HG03064 (cell line): ENCODE data around the gene PRR13.
"Not testable (repeated sequence)": the region's sequence is repeated elsewhere in the genome, so short reads cannot be mapped to it uniquely, and the experiment has no call there.

Source experiments
- ATAC-seq: cut with Tn5 transposase; IDR thresholded peaks from one replicate; pipeline ENCODE4 v1.9.1; 2021; ENCODE audit warnings: low read depth; ENCODE audit not compliant: unreplicated experiment

PRR13 gene

DNA sequence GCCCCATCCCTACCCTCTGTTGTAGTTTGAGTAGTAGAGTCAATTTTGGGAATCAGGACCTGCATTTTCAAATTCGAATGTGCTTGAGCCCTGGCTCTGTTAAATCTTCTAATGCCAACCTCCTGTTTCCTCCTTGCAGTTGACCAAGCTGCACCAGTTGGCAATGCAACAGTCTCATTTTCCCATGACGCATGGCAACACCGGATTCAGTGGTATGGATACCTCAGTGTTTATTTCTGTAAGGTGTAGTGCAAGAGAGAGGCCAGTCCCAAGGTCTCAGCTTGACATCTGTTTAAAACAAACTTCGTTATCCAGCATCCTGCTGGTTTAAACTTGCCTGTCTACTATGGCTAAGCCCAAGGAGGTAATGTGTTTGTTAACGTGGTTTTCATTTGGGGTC is 25.5 kb downstream of the PRR13 start:
- no peak for ATAC-seq

DNA sequence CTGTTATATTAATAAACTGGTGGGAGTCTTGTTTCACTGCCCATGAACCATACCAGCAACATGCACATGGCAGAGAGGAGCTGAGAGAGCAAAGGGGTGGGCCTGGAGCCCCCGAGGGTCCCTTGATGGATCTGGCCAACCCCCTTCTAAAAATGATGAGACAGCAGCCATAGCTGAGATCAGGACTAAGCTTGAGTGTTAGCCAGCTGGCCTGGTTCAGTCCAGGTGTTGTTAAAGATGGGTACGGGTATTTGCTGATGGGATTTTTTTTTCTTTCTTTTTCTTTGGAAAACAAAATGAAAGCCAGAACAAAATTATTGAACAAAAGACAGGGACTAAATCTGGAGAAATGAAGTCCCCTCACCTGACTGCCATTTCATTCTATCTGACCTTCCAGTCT is 26.3 kb downstream of the PRR13 start:
- ATAC-seq = no peak

DNA sequence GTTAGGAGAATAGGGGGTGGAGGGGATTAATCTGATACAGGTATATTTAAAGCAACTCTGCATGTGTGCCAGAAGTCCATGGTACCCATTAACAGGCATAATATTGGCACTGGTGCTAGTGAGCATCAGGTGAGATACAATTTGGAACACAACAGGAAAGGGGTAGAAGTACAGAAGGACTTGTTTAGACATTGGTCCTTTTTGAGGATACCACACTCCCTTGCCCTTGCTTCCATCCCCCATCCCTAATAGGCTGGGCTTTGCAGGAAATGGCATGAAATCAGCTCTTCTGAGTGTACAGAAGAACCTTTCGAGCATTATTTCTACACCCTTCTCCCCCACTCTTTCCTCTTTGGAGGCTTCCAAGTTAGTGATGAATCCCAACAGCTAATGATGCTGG is 26.7 kb downstream of the PRR13 start:
- no peak for ATAC-seq

DNA sequence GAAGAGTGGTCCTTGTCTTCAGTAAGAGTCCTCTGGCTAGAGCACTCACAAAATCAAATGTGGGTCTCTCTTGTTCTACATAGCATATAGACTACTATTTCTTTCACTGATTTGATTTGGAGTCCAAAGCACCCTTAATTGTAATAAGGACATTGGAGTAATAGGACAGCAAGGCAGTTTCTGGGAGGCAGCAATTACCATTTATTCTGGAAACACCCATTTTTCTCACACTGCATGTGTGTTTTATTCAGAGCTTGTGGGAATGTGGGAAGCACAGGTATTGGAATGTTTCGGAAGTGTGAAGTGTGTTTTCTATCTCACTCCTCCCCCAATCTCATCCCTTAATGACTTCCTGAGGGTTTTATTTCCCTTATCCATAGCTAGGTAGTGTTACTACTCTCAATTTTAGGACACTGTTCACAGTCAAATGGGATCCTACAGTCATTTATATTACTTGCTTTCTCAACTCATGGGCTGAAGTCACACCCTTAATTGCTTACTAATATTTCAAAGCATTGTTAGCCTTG is 30.6 kb downstream of the PRR13 start:
- no peak for ATAC-seq

DNA sequence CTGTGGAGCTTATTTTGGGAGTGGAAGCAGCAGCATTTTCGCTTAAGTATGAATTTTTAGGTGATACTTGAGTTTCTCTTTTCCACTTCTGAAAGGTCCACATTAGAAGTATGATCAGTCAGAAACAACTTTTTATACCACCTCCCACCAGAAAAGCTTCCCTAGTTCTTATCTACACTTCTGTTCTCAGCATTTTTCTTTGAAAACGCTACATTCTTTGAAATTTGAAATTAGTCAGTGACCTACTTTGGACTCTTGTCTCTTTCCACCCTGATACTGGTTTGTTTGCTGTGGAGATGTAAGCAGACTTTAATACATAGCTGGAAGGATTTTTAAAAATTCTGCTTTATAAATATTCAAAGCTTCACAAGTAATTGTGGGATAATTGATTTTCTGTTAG is 32.5 kb downstream of the PRR13 start:
- no peak for ATAC-seq

DNA sequence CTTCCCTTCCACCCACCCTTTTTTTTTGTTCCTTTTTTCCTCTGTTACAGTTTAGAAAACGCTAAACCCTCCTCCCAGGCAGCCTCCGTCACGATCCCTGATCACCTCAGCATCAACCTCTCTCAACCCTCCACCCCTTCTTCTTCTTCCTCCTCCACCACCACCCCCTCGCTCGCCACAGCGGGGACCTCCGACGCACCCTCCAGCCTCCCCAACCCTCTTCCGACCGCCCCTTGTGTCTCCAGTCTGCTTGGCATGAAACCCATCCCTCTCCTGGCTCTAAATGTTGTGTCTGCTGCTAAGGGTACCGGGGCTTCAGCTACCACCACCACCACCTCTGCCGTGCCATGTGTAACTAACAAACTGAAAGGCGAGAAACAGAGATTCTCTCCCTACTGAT is 33.3 kb downstream of the PRR13 start:
- ATAC-seq = no peak

DNA sequence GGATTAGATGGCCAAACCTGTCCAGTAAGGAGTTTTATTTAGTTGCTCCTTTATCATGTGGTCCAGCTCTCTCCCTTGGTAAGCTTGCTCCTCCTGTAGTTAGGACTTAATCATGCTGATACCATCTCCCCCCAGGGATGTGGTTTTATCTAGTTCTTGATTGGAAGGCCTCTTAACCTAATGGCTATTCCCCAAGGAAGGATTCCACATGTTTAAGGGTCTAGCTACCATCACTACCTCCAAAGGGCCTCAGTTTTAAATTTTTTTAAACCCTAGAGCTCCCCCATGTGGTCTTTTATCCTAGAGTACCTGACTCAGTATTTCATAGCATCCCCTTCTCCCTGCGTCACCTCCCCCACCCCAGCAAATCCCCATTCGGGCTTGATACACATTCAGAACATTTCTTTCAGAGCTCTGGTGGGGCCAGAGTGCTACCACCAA is 35.3 kb downstream of the PRR13 start:
- ATAC-seq = no peak

DNA sequence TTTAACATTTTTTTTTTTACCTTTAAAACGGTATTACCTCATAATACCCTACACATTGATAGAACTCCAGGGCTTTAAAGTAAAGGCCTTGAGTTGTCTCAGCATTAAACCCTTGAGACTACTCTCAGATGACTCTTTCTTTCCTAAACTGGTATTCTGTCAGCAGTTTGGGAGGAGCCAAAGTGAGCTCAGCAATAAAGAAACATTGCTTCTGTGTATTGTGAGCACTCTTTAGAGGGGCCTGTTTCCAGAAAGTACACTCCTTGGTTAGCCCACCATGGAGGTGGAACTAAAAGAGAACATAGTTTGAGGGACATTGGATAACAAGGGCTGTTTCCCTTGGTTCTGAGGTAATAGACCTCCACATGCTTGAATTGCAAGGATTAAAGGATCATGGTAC is 37.3 kb downstream of the PRR13 start:
- no peak for ATAC-seq

DNA sequence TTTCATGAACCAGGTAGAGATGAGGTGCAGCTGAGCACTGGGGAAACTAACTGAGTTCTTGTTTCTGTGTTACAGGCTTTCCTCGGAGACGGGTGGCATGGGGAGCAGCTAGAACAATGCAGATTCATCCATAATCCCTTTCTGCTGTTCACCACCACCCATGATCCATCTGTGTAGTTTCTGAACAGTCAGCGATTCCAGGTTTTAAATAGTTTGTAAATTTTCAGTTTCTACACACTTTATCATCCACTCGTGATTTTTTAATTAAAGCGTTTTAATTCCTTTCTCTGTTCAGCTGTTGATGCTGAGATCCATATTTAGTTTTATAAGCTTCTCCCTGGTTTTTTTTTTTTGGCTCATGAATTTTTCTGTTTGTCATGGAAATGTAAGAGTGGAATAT is 37.8 kb downstream of the PRR13 start:
- no peak for ATAC-seq

DNA sequence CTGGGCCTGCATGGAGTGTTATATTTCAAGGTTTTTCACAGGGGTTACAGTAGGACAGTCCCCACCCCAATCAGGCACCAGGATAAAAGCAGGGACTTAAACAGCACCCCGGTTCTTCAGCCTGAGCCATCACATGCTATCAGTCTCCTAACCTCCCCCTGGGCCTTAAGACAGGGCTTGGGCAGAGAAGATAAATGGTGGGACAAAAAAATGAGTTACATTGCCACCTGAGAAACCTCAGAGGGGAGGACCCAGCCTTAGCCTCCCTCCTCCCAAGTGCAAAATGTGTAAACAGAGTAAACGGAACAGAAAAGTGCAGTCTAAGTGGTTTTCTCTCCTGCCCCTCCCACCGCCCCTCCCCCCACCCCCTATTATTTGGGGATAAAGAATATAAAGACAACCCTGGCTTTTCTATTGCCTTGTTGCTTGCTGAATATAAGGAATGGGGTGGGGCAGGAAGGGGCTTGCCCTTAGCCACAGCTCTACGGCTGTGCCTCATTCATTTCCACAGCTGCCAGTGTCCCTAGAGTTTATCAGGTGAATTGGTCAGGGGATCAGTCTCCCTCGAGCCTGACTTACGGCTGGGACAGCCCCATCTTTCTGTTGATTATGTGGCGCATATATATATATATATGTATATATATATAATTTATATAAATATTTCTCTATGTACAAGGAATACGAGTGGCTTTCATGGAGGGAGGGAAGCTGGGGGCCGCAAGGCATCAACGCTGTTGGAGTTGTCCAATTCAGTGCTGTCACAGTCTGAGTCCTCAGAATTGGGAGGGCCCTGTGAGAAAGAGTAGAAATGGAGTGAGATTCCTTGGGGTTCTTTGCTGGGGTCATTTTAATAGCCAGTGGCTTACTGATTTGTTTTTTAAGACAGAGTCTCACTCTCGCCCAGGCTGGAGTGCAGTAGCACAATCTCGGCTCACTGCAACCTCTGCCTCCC is 39.2 kb downstream of the PRR13 start:
- no peak for ATAC-seq

DNA sequence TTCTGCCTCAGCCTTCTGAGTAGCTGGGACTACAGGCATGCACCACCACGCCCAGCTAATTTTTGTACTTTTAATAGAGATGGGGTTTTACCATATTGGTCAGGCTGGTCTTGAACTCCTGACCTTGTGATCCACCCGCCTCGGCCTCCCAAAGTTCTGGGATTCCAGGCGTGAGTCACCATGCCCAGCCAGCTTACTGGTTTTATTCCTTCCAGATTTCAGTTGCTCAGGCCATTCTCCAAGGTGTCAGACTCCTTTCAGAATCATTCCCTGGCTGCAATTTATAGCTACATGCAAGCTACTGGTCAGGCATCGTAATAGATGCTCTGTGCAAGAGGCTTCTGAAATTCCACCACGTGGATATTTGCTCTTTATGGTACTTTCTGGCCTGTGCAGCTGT is 39.9 kb downstream of the PRR13 start:
- ATAC-seq = not testable (repeated sequence)

DNA sequence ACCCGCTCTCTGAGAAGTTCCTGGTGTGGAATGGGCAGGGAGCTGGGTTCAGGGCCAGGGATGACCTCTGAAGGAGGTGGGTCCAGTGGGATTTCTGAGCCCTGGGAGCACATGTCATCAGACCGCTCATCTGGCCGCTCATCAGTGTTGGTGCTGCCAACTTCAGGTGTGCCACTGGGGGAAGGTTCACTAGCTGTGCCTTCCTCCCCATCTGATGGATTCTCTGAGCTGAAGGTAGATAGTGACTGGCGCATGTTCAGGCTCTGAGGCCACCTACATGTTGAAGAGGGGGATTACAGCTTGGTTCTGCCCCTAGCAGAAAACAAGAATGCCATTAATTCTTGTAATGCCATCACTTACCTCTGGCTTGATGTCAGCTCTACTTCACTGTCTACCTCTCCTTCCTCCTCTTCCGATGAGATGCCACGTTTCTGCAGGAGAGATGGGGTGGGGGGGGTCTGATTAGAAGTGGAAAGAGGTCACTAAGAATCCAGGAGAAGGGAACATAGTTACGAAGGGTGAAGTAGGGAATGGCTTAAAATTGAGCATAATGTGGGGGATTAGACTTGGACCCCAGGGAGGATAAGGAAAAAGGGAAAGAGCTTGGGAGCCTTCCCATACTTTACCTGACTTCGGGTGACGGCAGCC is 40.5 kb downstream of the PRR13 start:
- no peak for ATAC-seq

DNA sequence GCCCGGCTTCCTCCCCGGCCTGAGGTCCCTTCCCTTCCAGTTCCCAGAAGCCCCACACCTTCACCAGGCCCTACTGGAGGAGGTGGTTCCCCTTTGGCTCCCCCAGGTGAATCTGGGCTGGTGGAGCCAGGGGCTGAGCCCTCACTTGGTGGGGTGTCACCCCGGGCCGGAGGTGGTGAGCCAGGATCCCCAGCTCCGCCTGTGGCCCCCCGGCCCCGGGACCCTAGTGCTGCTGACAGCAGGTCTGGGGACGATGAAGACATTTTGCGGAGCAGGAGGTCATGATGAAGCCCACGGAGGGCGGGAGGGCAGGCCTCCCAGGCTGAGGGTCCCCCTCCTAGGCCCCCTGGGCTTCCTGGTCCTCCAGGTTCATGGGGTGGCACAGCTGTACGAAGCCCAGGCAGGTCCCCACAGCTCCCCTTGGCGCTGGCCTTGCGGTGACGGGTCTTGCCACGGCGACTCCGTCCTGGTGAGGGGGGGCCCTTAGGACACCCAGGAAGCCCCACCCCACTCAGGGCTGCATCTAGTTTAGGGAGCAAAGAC is 41.2 kb downstream of the PRR13 start:
- no peak for ATAC-seq

DNA sequence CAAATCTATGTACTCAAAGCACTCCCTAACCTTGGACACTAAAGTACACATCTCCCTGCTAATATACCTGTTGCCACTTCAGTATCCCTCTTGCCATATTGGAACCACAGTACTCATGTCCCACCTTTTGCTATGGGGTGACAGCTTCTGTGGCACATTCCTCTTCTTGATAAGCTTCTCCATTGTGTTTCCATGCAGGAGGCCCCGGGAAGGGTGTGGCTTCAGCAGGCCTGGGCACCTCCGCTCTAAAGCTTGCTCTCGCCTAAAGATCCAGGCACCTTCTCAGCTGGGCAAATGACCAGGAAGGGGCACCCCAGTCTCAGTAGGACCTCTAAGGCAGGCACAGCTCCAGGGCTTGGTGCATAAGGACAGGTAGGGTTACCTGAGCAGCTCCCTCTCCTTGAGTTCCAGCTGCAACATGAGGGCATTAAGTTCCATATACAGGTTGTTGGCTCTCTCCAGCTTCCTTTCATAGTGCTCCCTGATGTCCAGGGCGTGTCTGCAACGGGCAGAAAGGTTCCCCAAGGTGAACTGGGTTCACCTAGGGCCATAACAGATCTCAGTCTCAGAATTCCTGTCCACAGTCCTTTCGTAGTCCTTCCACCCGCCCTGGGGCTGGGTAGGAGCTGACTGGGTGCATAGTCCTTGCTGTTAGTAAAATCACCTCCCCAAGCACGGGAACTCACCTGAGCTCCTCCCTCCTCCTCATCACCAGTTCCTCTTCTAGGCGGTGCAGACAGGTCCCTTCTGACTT is 41.9 kb downstream of the PRR13 start:
- ATAC-seq = no peak

DNA sequence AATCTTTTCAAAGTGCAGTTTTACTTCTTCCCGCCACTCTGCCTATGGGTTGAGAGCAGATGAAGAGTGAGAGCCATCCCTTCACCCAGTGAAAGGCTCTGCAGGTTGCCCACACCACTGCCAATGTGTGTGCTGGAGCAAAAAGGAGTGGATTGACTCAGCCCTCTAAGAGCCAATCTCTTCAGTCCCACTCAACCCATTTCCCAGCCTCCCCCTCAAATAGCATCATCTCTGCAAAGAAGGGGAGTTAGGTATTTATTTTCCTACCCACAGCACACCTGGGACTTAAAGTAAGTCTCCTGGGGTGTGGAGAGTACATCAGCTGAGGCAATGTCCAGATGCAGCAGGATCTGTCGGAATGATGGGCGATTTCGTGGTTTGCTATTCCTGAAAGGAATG is 42.4 kb downstream of the PRR13 start:
- ATAC-seq = no peak

DNA sequence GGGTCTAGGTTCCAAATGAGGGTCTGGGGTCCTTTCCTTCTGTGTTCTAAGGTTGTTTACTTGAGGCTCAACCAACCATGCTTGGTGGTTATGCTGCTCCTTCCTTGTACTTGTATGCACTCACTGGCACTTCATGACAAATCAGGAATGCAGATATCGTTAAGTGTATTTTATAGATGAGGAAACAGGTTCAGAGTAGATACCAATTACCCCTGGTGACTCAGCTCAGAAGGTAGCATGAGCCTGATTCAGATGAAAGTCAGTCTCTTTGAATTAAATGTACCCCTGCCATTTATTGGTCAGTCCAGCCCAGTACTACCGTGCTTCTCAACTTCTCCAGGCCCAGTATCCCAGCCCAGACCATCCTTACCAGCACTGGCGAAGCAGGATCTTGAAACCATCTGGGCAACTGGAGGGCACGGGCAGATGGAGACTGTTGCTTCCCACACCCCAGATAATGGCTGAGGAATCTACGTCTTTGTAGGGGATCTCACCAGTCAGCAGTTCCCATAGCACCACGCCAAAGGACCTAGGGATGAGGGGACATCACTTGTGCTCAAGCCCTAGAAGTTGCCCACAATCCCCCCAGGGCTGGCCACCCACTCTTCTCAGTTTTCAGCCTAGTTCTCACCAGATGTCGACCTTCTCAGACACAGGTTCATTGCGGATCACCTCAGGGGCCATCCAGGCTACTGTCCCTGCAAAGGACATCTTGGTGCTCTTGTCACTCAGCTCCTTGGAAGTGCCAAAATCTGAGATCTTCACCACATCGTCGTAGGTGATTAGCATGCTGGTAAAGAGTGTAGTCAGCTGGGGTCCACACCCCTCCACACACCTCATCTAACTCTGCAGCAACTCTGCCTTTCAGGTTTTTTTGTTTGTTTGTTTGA is 43.4 kb downstream of the PRR13 start:
- no peak for ATAC-seq

DNA sequence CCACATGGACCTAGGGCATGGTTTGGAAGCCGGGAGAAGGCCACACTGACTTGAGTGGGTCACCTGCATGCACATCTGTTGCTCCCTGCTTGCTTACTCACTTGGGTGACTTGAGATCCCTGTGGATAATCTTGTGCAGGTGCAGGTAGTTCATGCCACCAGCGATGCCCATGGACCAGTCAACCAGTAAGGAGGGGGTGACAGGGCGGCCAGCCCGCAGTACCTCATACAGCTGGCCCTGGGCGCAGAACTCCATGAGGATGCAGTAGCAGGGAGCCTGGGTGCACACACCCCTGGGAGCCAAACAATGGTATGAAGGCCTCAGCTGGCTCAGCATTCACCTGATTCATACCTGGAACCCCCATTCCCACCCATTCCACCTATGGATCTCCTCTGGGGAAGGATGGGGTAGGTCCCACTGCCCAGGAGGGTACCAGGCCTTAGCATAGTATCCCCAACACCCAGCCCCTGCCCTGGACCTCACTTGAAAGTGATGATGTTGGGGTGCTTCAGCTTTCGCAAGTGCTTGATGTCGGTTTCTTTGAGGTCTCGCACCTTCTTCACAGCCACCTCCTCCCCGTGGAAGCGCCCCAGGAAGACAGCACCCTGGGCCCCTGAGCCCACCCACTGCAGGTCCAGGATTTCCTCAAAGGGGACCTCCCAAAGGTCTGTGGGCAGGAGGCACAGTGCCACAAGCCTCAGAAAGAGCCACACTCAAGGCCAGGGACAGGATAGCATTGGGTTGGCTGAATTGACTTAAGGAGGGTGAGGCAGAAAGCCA is 44.6 kb downstream of the PRR13 start:
- no peak for ATAC-seq

DNA sequence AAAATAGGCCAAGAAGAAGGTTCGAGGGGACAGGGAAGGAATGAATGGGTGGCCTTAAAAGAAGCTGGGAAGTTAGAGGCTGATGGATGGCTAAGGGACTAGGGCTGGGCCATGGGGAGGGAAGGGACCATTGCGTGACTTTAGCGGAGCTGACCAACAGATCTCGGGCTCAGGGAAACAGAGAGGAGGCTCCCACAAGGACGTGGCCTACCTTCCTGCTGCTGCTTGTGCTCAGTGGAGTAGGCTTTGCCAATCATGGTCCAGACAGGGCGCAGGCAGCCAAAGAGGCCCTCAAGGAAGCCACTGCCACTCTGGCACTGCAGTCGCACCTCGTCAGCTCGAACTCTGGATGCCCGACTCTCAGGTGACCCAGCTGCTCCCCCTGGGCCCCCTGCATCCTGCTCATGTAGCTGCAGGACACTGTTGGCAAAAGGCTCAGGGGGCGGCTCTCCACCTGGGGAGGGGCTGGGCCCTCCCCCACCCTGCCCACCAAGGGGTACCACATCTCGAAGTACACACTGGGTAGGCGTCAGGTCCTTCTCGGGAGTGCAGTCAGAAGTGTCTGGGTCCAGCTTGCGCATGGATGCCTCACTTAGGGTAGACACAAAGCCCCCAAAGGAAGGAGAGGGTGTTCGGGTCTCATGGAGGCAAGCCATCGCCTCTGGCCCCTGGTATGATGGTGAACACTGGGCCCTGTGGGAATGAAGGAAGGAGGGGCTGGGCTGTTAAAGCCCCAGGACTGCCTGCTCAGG is 45.4 kb downstream of the PRR13 start:
- no peak for ATAC-seq
